Mesenchymal stem cell (in vitro differentiated cells and primary cell): ENCODE measurements around the gene CAMKMT.

Experiments
- DNase-seq: peaks from one replicate; pipeline ENCODE4 v3.0.0-alpha.2; 2013
- H2AFZ ChIP-seq: one replicate; pipeline ENCODE4 v1.6.1; 2013; ENCODE audit warnings: low read depth, mild to moderate bottlenecking, control low read depth, inconsistent platforms, low read length, moderate library complexity
- H2AK5ac ChIP-seq: 2 replicates; pipeline ENCODE4 v1.6.1; 2013; ENCODE audit warnings: low read length, moderate library complexity, mild to moderate bottlenecking, inconsistent platforms; ENCODE audit not compliant: severe bottlenecking
- H2BK120ac ChIP-seq: one replicate; pipeline ENCODE4 v1.6.1; 2013; ENCODE audit warnings: low read depth, mild to moderate bottlenecking, inconsistent platforms, low read length, moderate library complexity
- H2BK12ac ChIP-seq, 2 experiments: one replicate each; pipeline ENCODE4 v1.6.1; 2013; ENCODE audit warnings: inconsistent platforms in 2 of 2, low read length in 2 of 2, mild to moderate bottlenecking in 2 of 2, moderate library complexity in 2 of 2, control low read depth in 1 of 2
- H2BK15ac ChIP-seq: one replicate; pipeline ENCODE4 v1.6.1; 2013; ENCODE audit warnings: mild to moderate bottlenecking, low read depth, inconsistent platforms; ENCODE audit not compliant: poor library complexity, severe bottlenecking
- H2BK5ac ChIP-seq: 2 replicates; pipeline ENCODE4 v1.6.1; 2013; ENCODE audit warnings: low read depth, mild to moderate bottlenecking, low read length, control low read depth, inconsistent platforms; ENCODE audit not compliant: poor library complexity, severe bottlenecking
- H3K14ac ChIP-seq, 2 experiments: one replicate each; pipeline ENCODE4 v1.6.1; 2013; ENCODE audit warnings: inconsistent platforms in 2 of 2, low read length in 2 of 2, control low read depth in 1 of 2, mild to moderate bottlenecking in 1 of 2, moderate library complexity in 1 of 2
- H3K18ac ChIP-seq, 2 experiments: one replicate each; pipeline ENCODE4 v1.6.1; 2013; ENCODE audit warnings: inconsistent platforms in 2 of 2, low read length in 2 of 2, control low read depth in 1 of 2, low read depth in 1 of 2, mild to moderate bottlenecking in 1 of 2
- H3K23ac ChIP-seq, 2 experiments: one replicate each; pipeline ENCODE4 v1.6.1; 2013; ENCODE audit warnings: inconsistent platforms in 2 of 2, low read length in 2 of 2, mild to moderate bottlenecking in 2 of 2, moderate library complexity in 2 of 2, control low read depth in 1 of 2
- H3K27ac ChIP-seq: 2 replicates; pipeline ENCODE4 v1.5.1; 2013; ENCODE audit warnings: mild to moderate bottlenecking, moderate library complexity, low read length, control low read depth, inconsistent platforms; ENCODE audit not compliant: poor library complexity, severe bottlenecking
- H3K27me3 ChIP-seq, 2 experiments: 2 replicates each; pipeline versions ENCODE4 v1.6.1 to v1.7.0; 2013; ENCODE audit warnings: low read length in 2 of 2, mild to moderate bottlenecking in 2 of 2, moderate library complexity in 2 of 2, control low read depth in 1 of 2, inconsistent platforms in 1 of 2; ENCODE audit not compliant: control insufficient read depth in 1 of 2, insufficient read depth in 1 of 2
- H3K36me3 ChIP-seq, 2 experiments: 2 replicates each; pipeline versions ENCODE4 v1.6.1 to v1.7.0; 2013; ENCODE audit warnings: low read length in 2 of 2, control low read depth in 1 of 2, inconsistent platforms in 1 of 2, low read depth in 1 of 2, mild to moderate bottlenecking in 1 of 2; ENCODE audit not compliant: insufficient read depth in 2 of 2, control insufficient read depth in 1 of 2
- H3K4ac ChIP-seq, 2 experiments: one replicate each; pipeline ENCODE4 v1.6.1; 2013; ENCODE audit warnings: inconsistent platforms in 2 of 2, low read length in 2 of 2, mild to moderate bottlenecking in 2 of 2, moderate library complexity in 2 of 2, control low read depth in 1 of 2, low read depth in 1 of 2
- H3K4me1 ChIP-seq: 2 replicates; pipeline ENCODE4 v1.6.1; 2013; ENCODE audit warnings: low read depth, low read length, control low read depth; ENCODE audit not compliant: control insufficient read depth, insufficient read depth
- H3K4me2 ChIP-seq: 2 replicates; pipeline ENCODE4 v1.6.1; 2013; ENCODE audit warnings: low read length, mild to moderate bottlenecking, inconsistent platforms; ENCODE audit not compliant: poor library complexity, severe bottlenecking
- H3K4me3 ChIP-seq, 2 experiments: 2 replicates each; pipeline versions ENCODE4 v1.5.1 to v1.7.0; 2013; ENCODE audit warnings: low read length in 2 of 2, mild to moderate bottlenecking in 2 of 2, control low read depth in 1 of 2, low read depth in 1 of 2; ENCODE audit not compliant: insufficient read depth in 1 of 2
- H3K79me1 ChIP-seq: replicated peaks from 2 replicates; pipeline ENCODE4 v1.6.1; 2013; ENCODE audit warnings: mild to moderate bottlenecking, control low read depth, low read length, inconsistent platforms; ENCODE audit not compliant: poor library complexity, severe bottlenecking
- H3K9ac ChIP-seq: 2 replicates; pipeline ENCODE4 v1.7.0; 2013; ENCODE audit warnings: mild to moderate bottlenecking, low read length, moderate library complexity
- H3K9me3 ChIP-seq: 2 replicates; pipeline ENCODE4 v1.7.0; 2013; ENCODE audit warnings: mild to moderate bottlenecking, low read length; ENCODE audit not compliant: control insufficient read depth
- H4K8ac ChIP-seq: one replicate; pipeline ENCODE4 v1.6.1; 2013; ENCODE audit warnings: inconsistent platforms, mild to moderate bottlenecking, low read length, moderate library complexity
- H4K91ac ChIP-seq: one replicate; pipeline ENCODE4 v1.6.1; 2013; ENCODE audit warnings: mild to moderate bottlenecking, low read length, inconsistent platforms
- WGBS: methylation state at CpG from one replicate; pipeline ENCODE4 v1.1.7; 2013; ENCODE audit warnings: mixed read lengths; 5-methylcytosine and 5-hydroxymethylcytosine counted together

CAMKMT gene

DNA sequence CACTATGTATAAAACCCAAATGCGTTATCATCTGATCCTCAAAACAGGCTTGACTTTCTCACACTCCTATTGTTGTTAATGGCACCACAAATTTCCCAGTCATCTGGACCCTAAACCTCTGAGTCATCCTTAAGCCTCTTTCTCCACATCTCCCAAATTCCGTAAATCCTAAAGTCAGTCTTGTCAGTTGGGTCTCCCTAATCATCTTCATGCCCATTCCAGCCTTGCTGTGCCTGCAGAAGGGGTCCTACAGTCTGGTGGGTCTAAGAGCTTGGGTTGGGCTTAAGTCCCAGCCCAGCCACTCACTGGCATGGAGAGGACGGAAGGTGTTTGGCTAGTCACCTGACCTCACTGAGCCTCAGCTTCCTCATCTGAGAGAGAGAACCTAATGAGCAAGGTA is 314.6 kb downstream of the CAMKMT start:
- Histone ChIP-seq H2AK5ac (no peak overlapping the region), H3K79me1 (no peaks in the 10 kb centered on the region), H3K27ac (no peak overlapping the region), H3K18ac (no peak overlapping the region), H3K23ac (no peak overlapping the region), H2AFZ (no peak overlapping the region), H3K9me3 (no peaks in the 10 kb centered on the region), H3K4me3 (no peak overlapping the region), H2BK120ac (no peak overlapping the region), H3K4me1 (no peaks in the 10 kb centered on the region), H3K4me2 (no peak overlapping the region), H2BK5ac (no peak overlapping the region), H3K27me3 (peaks cover 0 to 4% of the 10 kb centered on the region in 2 experiments), H2BK12ac (no peak overlapping the region), H4K8ac (no peak overlapping the region), H3K4ac (no peak overlapping the region), H3K14ac (no peak overlapping the region), H3K36me3 (no peaks in the 10 kb centered on the region), H2BK15ac (no peak overlapping the region), H3K9ac (no peak overlapping the region), H4K91ac (no peak overlapping the region)
- DNase-seq = no peak
- 74% methylated on average over 3 of the region's 3 CpGs for WGBS

DNA sequence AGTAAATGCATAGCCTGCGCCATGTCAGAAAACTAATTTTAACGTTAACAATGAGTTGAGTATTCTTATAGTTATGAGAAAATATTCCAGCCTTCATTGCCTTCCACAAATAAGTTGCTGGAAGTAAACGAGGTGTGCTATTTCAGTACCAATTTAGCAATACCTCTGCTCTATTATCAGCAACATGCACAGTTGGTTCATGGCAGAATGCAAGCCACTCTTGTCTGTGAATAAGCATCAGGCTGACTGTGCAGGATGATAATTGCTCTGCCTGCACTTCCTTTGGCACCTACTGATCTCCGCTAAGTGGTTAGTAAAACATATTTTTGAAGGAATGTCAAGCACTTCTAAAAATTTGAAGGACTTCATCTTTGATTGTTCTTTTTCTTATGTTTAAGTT is 317.8 kb downstream of the CAMKMT start:
- H3K4me2 ChIP-seq = no peak overlapping the region
- no peak overlapping the region for H4K8ac ChIP-seq
- no peak overlapping the region for H2BK5ac ChIP-seq
- no peak overlapping the region for H2BK12ac ChIP-seq
- peaks cover 0 to 4% of the 10 kb centered on the region in 2 experiments for H3K27me3 ChIP-seq
- no peak overlapping the region for H3K18ac ChIP-seq
- H3K36me3 ChIP-seq = no peaks in the 10 kb centered on the region
- H4K91ac ChIP-seq = no peak overlapping the region
- 87% methylated on average over 2 of the region's 4 CpGs for WGBS
- no peak for DNase-seq
- no peak overlapping the region for H2BK120ac ChIP-seq
- no peak overlapping the region for H3K4ac ChIP-seq
- H3K4me1 ChIP-seq = no peaks in the 10 kb centered on the region
- H3K79me1 ChIP-seq = no peaks in the 10 kb centered on the region
- H3K14ac ChIP-seq = no peak overlapping the region
- no peak overlapping the region for H2AFZ ChIP-seq
- H3K4me3 ChIP-seq = no peak overlapping the region
- no peak overlapping the region for H3K27ac ChIP-seq
- no peak overlapping the region for H2BK15ac ChIP-seq
- H3K9ac ChIP-seq = no peak overlapping the region
- no peak overlapping the region for H3K23ac ChIP-seq
- H3K9me3 ChIP-seq = no peaks in the 10 kb centered on the region
- H2AK5ac ChIP-seq = no peak overlapping the region

DNA sequence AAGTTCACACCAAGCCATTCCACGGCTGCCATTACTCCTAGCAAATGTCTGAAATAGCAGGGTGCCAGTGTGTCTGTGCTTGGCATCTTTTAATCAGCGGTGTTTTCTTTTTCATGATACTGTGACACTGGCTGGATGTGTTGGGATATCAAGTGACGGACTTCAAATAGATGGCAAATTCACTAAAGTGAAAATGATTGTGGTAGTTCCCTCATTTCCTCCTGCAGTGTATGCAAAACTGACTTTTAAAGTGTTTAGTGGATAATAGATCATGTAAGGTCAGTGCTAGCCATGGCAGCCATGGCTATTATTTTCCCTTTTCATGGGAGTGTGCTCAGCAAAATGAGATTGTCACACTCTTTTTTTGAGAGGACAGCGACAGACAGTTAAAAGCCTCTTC is 318.2 kb downstream of the CAMKMT start:
- no peak overlapping the region for H4K8ac ChIP-seq
- H3K9me3 ChIP-seq = no peaks in the 10 kb centered on the region
- H3K79me1 ChIP-seq = no peaks in the 10 kb centered on the region
- H2BK5ac ChIP-seq = no peak overlapping the region
- H3K14ac ChIP-seq = no peak overlapping the region
- H3K4me3 ChIP-seq = no peak overlapping the region
- no peak overlapping the region for H2AFZ ChIP-seq
- H2BK15ac ChIP-seq = no peak overlapping the region
- no peak overlapping the region for H3K4ac ChIP-seq
- H2BK120ac ChIP-seq = no peak overlapping the region
- no peak overlapping the region for H2BK12ac ChIP-seq
- no peak overlapping the region for H3K9ac ChIP-seq
- H3K27ac ChIP-seq = no peak overlapping the region
- H4K91ac ChIP-seq = no peak overlapping the region
- no peak for DNase-seq
- 78% methylated on average over 4 of the region's 4 CpGs for WGBS
- no peak overlapping the region for H3K18ac ChIP-seq
- no peak overlapping the region for H2AK5ac ChIP-seq
- no peak overlapping the region for H3K23ac ChIP-seq
- no peaks in the 10 kb centered on the region for H3K4me1 ChIP-seq
- H3K4me2 ChIP-seq = no peak overlapping the region
- H3K27me3 ChIP-seq = peaks cover 0 to 2% of the 10 kb centered on the region in 2 experiments
- no peaks in the 10 kb centered on the region for H3K36me3 ChIP-seq

DNA sequence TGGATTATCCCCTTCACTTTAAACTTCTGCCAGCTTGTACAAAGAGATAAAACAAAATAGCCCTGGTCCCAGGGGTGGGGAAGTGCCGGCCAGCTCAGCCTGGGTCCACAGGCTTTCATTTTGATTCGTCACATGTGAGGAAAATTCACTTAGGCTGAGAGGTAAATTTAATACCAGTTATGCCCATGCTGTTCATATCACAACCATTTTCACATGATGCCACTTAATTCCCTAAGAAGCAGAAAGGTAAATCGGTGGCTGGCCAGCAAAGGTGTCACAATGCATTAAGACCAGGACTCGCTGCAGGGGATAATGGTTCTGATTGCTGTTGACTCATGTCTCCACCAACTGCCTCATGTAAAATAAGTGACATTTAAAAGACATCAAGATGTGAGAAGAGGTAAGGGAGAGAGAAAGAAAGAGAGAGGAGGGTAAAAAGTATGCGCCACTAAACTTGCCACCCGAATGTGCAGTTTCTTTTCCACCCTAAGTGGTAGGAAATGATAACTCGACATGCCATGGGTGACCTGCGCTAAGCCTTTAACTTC is 318.8 kb downstream of the CAMKMT start:
- Histone ChIP-seq H2AFZ (no peak overlapping the region), H4K8ac (no peak overlapping the region), H2BK15ac (no peak overlapping the region), H3K4me2 (no peak overlapping the region), H2AK5ac (no peak overlapping the region), H3K36me3 (no peaks in the 10 kb centered on the region), H3K27me3 (no peaks in the 10 kb centered on the region), H3K27ac (no peak overlapping the region), H2BK120ac (no peak overlapping the region), H3K18ac (no peak overlapping the region), H3K4me3 (no peak overlapping the region), H3K14ac (no peak overlapping the region), H3K4ac (no peak overlapping the region), H3K9me3 (no peaks in the 10 kb centered on the region), H3K79me1 (no peaks in the 10 kb centered on the region), H3K9ac (no peak overlapping the region), H3K4me1 (no peaks in the 10 kb centered on the region), H4K91ac (no peak overlapping the region), H3K23ac (no peak overlapping the region), H2BK5ac (no peak overlapping the region), H2BK12ac (no peak overlapping the region)
- WGBS = 81% methylated on average over 5 of the region's 8 CpGs
- no peak for DNase-seq
